Esophagus muscularis mucosa (tissue), 4 donors: Measurements from ENCODE around the gene ZNRF2.

Source experiments
- CTCF ChIP-seq, 3 experiments: fragments of 200-600 bp in 2 of 3; fragments of 450-650 bp in 1 of 3; sonication (generic) in 2 of 3; IDR thresholded peaks; one replicate each; pipeline ENCODE4 v1.5.1; 2017 to 2019; ENCODE audit warnings: antibody characterized with exemption in 3 of 3, mild to moderate bottlenecking in 2 of 3, moderate library complexity in 1 of 3
- EP300 ChIP-seq: sonication (generic); formaldehyde crosslinking; IDR thresholded peaks from one replicate; pipeline ENCODE4 v1.6.1; 2017; ENCODE audit warnings: antibody characterized with exemption
- POLR2A ChIP-seq: fragments of 450-650 bp; IDR thresholded peaks from one replicate; pipeline ENCODE4 v1.6.1; 2017; ENCODE audit warnings: antibody characterized with exemption, moderate library complexity, mild to moderate bottlenecking, low read depth
- POLR2AphosphoS5 ChIP-seq, 2 donors: sonication (generic); formaldehyde crosslinking; IDR thresholded peaks; one replicate each; pipeline ENCODE4 v1.6.1; 2017; ENCODE audit warnings: antibody characterized with exemption in 2 of 2

- no peak for TF ChIP-seq POLR2A
- no peak for TF ChIP-seq CTCF (IDR thresholded peaks at IDR 0.05)
- TF ChIP-seq EP300: no peak
- TF ChIP-seq POLR2AphosphoS5 (IDR thresholded peaks at IDR 0.05): no peak
Observed at GRCh38 chr7:30379131-30379530, 94.7 kb downstream of the ZNRF2 start.
